K562 (cell line): ENCODE measurements around the gene MARK3. TPM values are rescaled to one million over a fixed set of nuclear protein-coding genes. Genes with fewer than 3 reads are reported as not detected.
A peak's percentile ranks its signal among the peaks of the same experiment; 100 is the strongest.

Experiments used
- ASH1L ChIP-seq: fragments of 450-650 bp; IDR thresholded peaks from 2 replicates; pipeline ENCODE4 v1.6.1; 2018; ENCODE audit warnings: borderline replicate concordance, mild to moderate bottlenecking, low read depth; ENCODE audit not compliant: partially characterized antibody
- CBFA2T2 ChIP-seq: fragments of 450-650 bp; conservative IDR thresholded peaks from 2 replicates; pipeline ENCODE4 v1.6.1; 2017; ENCODE audit warnings: mild to moderate bottlenecking
- CBX3 ChIP-seq, 2 experiments: IDR thresholded peaks; 1 replicate in 1 of 2; 2 replicates in 1 of 2; pipeline ENCODE4 v1.6.1; 2012; ENCODE audit warnings: inconsistent platforms in 2 of 2, low read length in 2 of 2, borderline replicate concordance in 1 of 2, control low read depth in 1 of 2
- DIDO1 ChIP-seq: fragments of 450-650 bp; IDR thresholded peaks from 2 replicates; pipeline ENCODE4 v1.6.1; 2016; ENCODE audit warnings: low read depth, missing biosample characterization, missing genetic modification characterization
- ETV5 ChIP-seq: sonication (generic); formaldehyde crosslinking; IDR thresholded peaks from 2 replicates; pipeline ENCODE4 v1.4.0; 2020; ENCODE audit warnings: low read depth, mild to moderate bottlenecking, missing genetic modification reagents
- GABPB1 ChIP-seq: sonication (generic); formaldehyde crosslinking; IDR thresholded peaks from 2 replicates; pipeline ENCODE4 v1.8.0; 2022; ENCODE audit warnings: mild to moderate bottlenecking, missing genetic modification reagents
- JUN ChIP-seq, 2 experiments: sonication (generic) in 1 of 2; formaldehyde crosslinking in 1 of 2; IDR thresholded peaks; 2 replicates each; pipeline versions ENCODE4 v1.6.1 to v1.8.0; 2012 to 2022; ENCODE audit warnings: borderline replicate concordance in 2 of 2, mild to moderate bottlenecking in 2 of 2, improper control_type of control experiment in 1 of 2, low read depth in 1 of 2, low read length in 1 of 2, missing genetic modification reagents in 1 of 2
- L3MBTL2 ChIP-seq: fragments of 450-650 bp; IDR thresholded peaks from 2 replicates; pipeline ENCODE4 v1.6.1; 2016; ENCODE audit warnings: mild to moderate bottlenecking, moderate library complexity
- MIER1 ChIP-seq: fragments of 450-650 bp; IDR thresholded peaks from 2 replicates; pipeline ENCODE4 v1.6.1; 2016; ENCODE audit warnings: antibody characterized with exemption, mild to moderate bottlenecking, low read depth
- MYNN ChIP-seq, 2 experiments: sonication (generic); formaldehyde crosslinking in 1 of 2; IDR thresholded peaks; 2 replicates each; pipeline versions ENCODE4 v1.5.0 to v1.6.1; 2016 to 2020; ENCODE audit warnings: antibody characterized with exemption in 1 of 2, missing genetic modification reagents in 1 of 2
- PHB ChIP-seq: fragments of 250-450 bp; sonication (Bioruptor Pico); IDR thresholded peaks from 2 replicates; pipeline ENCODE4 v1.5.0; 2021
- RBBP5 ChIP-seq: fragments of 200-600 bp; sonication (generic); IDR thresholded peaks from 2 replicates; pipeline ENCODE4 v1.6.1; 2012; ENCODE audit warnings: borderline replicate concordance, mild to moderate bottlenecking, low read length, control low read depth, inconsistent platforms; ENCODE audit not compliant: insufficient read depth, poor library complexity, severe bottlenecking
- SRSF3 ChIP-seq: fragments of 200-400 bp; formaldehyde crosslinking; IDR thresholded peaks from 2 replicates; pipeline ENCODE4 v1.6.1; 2016; ENCODE audit warnings: mild to moderate bottlenecking, low read length, moderate library complexity; ENCODE audit not compliant: insufficient read depth
- WHSC1 ChIP-seq: IDR thresholded peaks from one replicate; pipeline ENCODE4 v1.6.1; 2012; ENCODE audit warnings: low read length, control low read depth, inconsistent platforms
- ZC3H11A ChIP-seq: IDR thresholded peaks from 2 replicates; pipeline ENCODE4 v1.6.1; 2012; ENCODE audit warnings: low read depth, low read length, improper control_type of control experiment
- ZFP91 ChIP-seq: sonication (generic); formaldehyde crosslinking; IDR thresholded peaks from 2 replicates; pipeline ENCODE4 v1.8.0; 2022; ENCODE audit warnings: mild to moderate bottlenecking, missing genetic modification reagents
- ZNF121 ChIP-seq: sonication (generic); formaldehyde crosslinking; conservative IDR thresholded peaks from 2 replicates; pipeline ENCODE4 v1.8.0; 2022; ENCODE audit warnings: missing genetic modification reagents
- ZNF347 ChIP-seq: fragments of 450-650 bp; formaldehyde crosslinking; IDR thresholded peaks from 2 replicates; pipeline ENCODE4 v1.4.0; 2020; ENCODE audit warnings: low read depth, mild to moderate bottlenecking, moderate library complexity
- polyA plus RNA-seq, 8 experiments: library from polyadenylated mRNA; depleted of rRNA in 4 of 8; stranded (reverse) in 5 of 8; unstranded in 3 of 8; fragments of >200 nt; fragmentation: Nextera tagmentation in 2 of 8; fragmentation: Illumina TruSeq in 1 of 8; extraction: Ambion mirVana in 2 of 8; extraction: Trizol in 1 of 8; gene quantifications; 2 replicates each; pipeline versions ENCODE4 v1.2.1 to v1.2.3, GENCODE V29; 2011 to 2014; ENCODE audit warnings: inconsistent platforms in 1 of 8, missing spikeins in 1 of 8
- total RNA-seq, 7 experiments: library from RNA; depleted of rRNA in 6 of 7; stranded (reverse); fragments of >200 nt in 6 of 7; fragmentation: Illumina TruSeq in 2 of 7; extraction: Trizol in 2 of 7; gene quantifications; 2 replicates each; pipeline versions ENCODE4 v1.2.1 to v1.2.3, GENCODE V29; 2011 to 2021; ENCODE audit warnings: low replicate concordance in 1 of 7
- TF ChIP-seq, protein P1 (sequence below): IDR thresholded peaks from 2 replicates; pipeline ENCODE4 v1.6.1; 2011; ENCODE audit not compliant: insufficient read length; ENCODE audit errors: extremely low read depth

Gene MARK3
- total and polyA plus RNA-seq, 9 of the 15 experiments (the other 6 are each of a cell fraction or from before 2014, with no cell fraction given), result 10.1 to 68.7 (median 56.3) TPM

DNA sequence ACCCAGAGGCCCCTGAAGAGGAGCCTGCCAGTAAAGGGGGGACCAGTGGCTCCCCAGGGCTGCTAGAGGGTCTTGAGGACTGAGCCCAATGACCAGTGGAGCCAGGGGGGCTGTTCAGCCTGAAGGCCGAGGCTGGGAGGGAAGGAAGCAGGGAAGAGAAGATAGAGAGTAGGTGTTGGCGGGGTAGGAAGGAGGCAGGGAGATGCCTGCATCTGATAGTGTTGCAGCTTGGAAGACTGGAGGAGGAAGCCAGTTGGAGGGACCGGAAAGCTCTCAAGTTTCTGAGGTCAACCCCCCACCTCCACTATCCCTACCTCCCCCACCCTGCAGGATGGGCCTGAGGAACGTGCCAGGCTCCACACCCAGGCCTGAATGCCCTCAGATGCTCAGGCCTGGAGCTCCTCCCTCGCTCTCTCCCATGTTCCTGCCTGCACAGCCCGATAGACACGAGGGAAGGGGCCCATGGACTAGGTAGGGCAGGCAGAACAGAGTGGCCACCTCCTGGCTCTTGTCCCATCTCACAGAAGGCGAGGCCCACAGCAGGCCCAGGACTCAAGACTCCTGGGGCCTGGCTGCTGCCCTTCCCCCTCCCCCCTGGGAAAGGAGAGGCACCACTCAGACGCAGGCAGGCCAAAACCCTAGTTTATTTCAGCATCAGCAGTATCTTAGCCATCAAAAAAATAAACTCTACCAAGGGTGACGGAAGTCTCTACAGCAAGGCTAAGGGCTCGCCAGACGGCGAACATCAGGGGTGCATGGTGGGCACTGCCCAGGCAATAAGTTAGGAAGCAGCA is 134.0 kb downstream of the MARK3 start (continued):
- no peak for TF ChIP-seq ZFP91 (CRISPR knock-in tag)
- peak; percentile 54; the same call in 1 of the 2 replicates for TF ChIP-seq MYNN (IDR thresholded peaks at IDR 0.05)
- no peak for TF ChIP-seq MYNN (CRISPR knock-in tag; IDR thresholded peaks at IDR 0.05)
- TF ChIP-seq L3MBTL2, result peak; percentile 34; the same call in 1 of the 2 replicates
- 0 out of 2 replicates have a peak, but pooled peaks have one; percentile 4 for TF ChIP-seq ZNF121
- TF ChIP-seq, protein P1, sequence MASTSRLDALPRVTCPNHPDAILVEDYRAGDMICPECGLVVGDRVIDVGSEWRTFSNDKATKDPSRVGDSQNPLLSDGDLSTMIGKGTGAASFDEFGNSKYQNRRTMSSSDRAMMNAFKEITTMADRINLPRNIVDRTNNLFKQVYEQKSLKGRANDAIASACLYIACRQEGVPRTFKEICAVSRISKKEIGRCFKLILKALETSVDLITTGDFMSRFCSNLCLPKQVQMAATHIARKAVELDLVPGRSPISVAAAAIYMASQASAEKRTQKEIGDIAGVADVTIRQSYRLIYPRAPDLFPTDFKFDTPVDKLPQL, result no peak
- no peak for TF ChIP-seq SRSF3
- TF ChIP-seq CBX3 (IDR thresholded peaks at IDR 0.05; ENCODE audit: borderline replicate concordance in 1 of 2, low read length in 2 of 2), result no peak
- no peak for TF ChIP-seq ETV5 (CRISPR knock-in tag)
- TF ChIP-seq GABPB1, result no peak; the same call in 1 of the 2 replicates
- no peak for TF ChIP-seq MIER1
- no peak for TF ChIP-seq ASH1L
- no peak for TF ChIP-seq PHB (CRISPR knock-in tag)
- no peak for TF ChIP-seq ZNF347
- TF ChIP-seq DIDO1 (tag), result no peak
- no peak for TF ChIP-seq RBBP5
- no peak for TF ChIP-seq JUN (IDR thresholded peaks at IDR 0.05; ENCODE audit: borderline replicate concordance, low read depth, low read length)
- no peak for TF ChIP-seq JUN (CRISPR knock-in tag; IDR thresholded peaks at IDR 0.05; ENCODE audit: borderline replicate concordance)
- no peak for TF ChIP-seq WHSC1
- no peak for TF ChIP-seq ZC3H11A
- TF ChIP-seq CBFA2T2, result 0 out of 2 replicates have a peak, but pooled peaks have one; percentile 11
